Right lobe of liver (tissue), 4 donors: ENCODE data around the gene GPR25.
"Not testable (repeated sequence)": the region's sequence is repeated elsewhere in the genome, so short reads cannot be mapped to it uniquely, and the experiment has no call there.

ENCODE experiments used
- CTCF ChIP-seq, 4 donors: fragments of 200-600 bp in 3 of 4; fragments of 450-650 bp in 1 of 4; IDR thresholded peaks; one replicate each; pipeline versions ENCODE4 v1.5.1 to v1.8.0; 2016 to 2022; ENCODE audit warnings: antibody characterized with exemption in 4 of 4, mild to moderate bottlenecking in 2 of 4
- POLR2A ChIP-seq: fragments of 450-650 bp; IDR thresholded peaks from one replicate; pipeline ENCODE4 v1.6.1; 2017; ENCODE audit warnings: antibody characterized with exemption, mild to moderate bottlenecking
- donor health status: DM: no; HTN: no; CAD: no.
- donor health status: DM: no; HTN: no; CAD: no.
- donor health status: DM: no; HTN: yes; CAD: no.

DNA sequence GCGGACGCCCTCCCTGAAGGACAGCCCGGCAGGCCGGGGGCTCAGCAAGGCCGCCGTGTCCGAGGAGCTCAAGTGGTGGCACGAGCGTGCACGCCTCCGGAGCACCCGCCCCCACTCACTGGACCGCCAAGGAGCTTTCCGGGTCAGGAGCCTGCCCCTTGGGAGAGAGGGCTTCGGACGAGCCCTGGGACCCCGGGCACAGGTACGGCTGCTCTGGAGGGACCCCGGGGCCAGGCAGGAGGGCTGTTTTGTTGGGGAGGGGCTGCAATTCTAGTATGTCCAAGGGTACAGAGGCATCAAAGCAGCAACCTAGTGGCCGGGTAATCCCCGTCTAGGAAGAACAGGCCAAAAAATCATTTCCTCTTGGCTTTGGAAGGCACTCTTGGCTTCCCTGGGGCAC, 39.2 kb downstream of the GPR25 start:
- TF ChIP-seq POLR2A; CTCF (IDR thresholded peaks at IDR 0.05): not testable (repeated sequence)
